Testis (tissue), 2 donors: ENCODE data around the gene HOXA6.

Source experiments
- POLR2A ChIP-seq: fragments of 450-650 bp; IDR thresholded peaks from one replicate; pipeline ENCODE4 v1.6.1; 2017; ENCODE audit warnings: antibody characterized with exemption, mild to moderate bottlenecking, moderate library complexity
- TF ChIP-seq, protein P1 (sequence below), 3 experiments: fragments of 450-650 bp in 2 of 3; fragments of 200-600 bp in 1 of 3; sonication (generic) in 1 of 3; IDR thresholded peaks; one replicate each; pipeline ENCODE4 v1.5.1; 2016 to 2019; ENCODE audit warnings: antibody characterized with exemption in 3 of 3, mild to moderate bottlenecking in 2 of 3, moderate library complexity in 1 of 3

DNA sequence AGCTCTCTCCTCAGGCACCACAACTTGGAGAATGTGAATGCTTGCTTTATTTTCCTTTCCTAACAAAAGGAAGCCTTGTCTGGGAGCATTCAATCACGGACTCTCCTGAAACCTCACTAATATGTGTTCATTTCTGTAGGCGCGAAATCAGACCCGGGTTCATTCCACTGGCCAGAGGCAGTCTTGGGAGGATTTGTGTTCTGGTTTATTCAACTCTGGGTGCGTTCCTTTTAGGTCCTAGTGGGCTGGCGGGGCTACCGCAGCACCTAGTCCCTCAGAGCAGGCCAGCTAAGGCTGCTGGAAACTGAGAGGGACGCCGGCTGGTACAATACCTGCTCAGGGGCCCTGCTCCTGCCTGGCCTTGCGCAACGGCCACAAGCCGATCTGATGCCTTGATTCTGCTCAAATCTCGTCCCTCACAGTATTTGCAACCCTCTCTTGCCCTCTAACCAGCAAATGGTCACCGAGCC is 24.5 kb downstream of the HOXA6 start:
- TF ChIP-seq, protein P1, sequence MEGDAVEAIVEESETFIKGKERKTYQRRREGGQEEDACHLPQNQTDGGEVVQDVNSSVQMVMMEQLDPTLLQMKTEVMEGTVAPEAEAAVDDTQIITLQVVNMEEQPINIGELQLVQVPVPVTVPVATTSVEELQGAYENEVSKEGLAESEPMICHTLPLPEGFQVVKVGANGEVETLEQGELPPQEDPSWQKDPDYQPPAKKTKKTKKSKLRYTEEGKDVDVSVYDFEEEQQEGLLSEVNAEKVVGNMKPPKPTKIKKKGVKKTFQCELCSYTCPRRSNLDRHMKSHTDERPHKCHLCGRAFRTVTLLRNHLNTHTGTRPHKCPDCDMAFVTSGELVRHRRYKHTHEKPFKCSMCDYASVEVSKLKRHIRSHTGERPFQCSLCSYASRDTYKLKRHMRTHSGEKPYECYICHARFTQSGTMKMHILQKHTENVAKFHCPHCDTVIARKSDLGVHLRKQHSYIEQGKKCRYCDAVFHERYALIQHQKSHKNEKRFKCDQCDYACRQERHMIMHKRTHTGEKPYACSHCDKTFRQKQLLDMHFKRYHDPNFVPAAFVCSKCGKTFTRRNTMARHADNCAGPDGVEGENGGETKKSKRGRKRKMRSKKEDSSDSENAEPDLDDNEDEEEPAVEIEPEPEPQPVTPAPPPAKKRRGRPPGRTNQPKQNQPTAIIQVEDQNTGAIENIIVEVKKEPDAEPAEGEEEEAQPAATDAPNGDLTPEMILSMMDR (IDR thresholded peaks at IDR 0.05), result no peak
- TF ChIP-seq POLR2A, result no peak
